ENCODE data around the gene MTUS2.

Gene MTUS2

GRCh38 chr13:28859717-28860116 lies 39.6 kb downstream of the MTUS2 start:
- no peak for DNase-seq

DNA sequence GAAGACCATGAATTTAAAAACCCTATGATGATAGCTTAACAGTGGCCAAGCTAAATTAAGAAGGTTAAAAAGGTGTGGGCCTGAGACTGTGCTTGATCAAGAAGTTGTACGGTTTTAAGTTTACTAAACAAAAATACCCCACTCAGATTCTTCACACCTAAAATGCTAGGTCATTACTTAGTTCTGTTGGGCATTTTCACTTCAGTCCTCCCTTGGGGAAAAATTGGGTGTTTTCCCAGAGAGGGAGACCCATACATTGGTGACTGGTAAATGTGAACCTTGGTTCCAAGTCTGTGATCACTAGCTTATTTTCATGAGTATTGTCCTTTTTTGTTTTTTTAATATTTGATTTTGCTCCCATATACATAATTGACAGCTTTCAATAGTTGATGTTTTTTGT lies 44.4 kb downstream of the MTUS2 start:
- no peak for DNase-seq

DNA sequence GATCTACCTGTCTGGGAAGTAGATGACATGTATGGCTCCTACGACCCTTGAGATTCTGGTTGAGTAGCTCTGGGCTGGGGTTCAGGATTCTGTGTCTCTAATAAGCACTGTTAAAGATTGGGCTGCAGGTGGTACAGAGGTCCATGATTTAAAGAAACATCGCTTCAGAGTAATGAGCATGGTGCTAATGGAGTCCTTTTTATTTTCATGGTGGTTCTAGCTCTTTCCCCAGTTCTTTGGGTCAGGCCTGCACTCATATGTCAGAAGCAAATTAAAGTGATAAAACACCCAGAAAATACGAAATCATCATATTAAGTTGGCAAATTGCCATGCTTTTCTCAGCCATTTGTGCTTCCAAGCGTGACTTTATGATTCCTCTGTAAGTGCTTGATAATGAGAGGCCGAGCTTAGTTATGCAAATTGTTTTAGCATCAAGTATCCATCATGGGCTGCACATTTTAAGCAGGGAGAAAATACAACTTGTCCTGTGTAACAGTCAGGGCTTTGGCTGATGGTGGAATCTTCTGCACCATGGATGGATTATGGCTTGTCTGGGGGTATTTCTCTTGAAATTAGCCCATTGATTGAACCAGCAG lies 45.1 kb downstream of the MTUS2 start:
- no peak for DNase-seq

GRCh38 chr13:28865951-28866350 lies 45.8 kb downstream of the MTUS2 start:
- DNase-seq, result no peak

DNA sequence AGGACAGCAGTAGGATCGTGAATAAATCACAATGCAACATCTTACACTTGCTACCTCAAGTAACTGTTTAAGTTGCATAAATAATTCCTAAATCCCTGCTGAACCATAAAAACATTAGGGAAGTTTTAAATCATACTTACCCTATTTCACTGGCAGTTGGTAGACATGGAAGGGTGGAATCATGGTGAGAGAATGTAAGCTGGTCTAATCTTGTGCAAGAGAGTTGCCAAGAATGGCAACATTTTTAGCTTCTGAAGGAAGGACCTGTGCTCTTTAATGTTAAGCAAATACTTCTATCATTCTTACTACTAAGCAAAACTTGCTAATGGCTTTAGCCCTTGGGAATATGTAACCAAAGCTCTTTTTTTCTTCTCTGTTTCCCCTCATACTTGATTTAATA lies 46.8 kb downstream of the MTUS2 start:
- no peak for DNase-seq

DNA sequence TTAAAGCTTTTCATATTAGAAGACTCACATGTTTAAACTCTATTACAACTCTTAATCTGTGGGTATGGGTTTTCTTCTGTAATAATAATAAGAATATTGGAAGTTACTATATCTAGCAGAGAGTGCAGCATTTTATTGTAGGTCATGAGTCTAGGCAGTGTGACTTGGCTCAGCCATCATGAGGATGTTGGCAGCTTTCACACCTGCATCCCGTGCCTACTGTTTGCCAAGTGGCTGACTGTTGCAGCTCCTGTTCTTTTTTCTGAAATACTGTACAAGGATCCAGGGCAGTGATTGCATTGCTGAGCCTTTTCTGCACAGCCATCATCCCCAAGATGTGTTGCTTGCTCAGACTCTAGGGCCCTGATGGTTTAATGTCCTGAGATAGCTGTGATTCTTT lies 47.4 kb downstream of the MTUS2 start:
- DNase-seq, result no peak

DNA sequence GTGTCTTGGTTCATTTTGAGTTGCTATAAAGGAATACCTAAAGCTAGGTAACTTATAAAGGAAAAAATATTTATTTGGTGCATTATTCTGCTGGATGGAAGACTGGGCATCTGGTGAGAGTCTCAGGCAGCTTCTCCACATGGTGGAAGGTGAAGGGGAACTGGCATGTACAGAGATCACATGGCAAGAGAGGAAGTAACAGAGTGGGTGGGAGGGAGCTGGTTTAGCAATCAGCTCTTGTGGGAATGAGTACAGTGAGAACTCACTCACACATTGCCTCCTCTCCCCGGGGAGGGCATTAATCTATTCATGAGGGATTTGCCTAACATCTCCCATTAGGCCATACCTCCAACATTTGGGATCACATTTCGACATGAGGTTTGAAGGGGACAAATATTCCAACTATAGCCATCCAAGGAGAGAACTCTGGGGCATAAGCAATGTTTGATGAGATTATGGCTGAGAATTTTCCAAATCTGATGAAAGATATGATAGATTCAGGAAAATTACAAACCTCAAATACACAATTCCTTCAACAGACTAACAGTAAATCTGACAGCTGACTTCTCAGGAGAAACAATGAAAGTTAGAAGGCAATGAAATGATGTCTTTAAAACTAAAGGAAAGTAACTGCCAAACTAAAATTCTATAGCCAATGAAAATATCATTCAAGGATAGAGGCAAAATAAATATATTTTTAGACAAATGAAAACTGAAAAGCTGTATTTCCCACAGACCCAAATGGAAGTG lies 52.5 kb downstream of the MTUS2 start:
- DNase-seq, result no peak

GRCh38 chr13:28875846-28876615 lies 55.9 kb downstream of the MTUS2 start:
- no peak for DNase-seq

DNA sequence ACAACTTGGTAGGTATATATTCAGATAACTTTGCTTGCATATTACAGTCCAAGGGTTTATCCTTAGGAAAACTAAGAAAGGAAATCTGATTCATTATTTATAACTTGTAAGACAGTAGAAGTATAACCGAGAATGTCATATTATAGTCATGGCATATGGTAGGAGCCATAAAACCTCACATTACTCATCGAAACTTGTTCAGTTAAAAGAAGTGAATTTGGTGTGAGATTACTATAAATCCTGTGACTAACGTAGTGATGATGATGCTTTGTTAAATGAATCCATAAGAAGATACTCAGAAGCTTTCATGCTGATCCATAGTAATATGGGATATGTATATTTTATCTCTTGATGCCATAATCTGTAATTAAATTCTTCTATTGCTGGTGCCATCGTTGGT lies 57.3 kb downstream of the MTUS2 start:
- DNase-seq, result no peak

DNA sequence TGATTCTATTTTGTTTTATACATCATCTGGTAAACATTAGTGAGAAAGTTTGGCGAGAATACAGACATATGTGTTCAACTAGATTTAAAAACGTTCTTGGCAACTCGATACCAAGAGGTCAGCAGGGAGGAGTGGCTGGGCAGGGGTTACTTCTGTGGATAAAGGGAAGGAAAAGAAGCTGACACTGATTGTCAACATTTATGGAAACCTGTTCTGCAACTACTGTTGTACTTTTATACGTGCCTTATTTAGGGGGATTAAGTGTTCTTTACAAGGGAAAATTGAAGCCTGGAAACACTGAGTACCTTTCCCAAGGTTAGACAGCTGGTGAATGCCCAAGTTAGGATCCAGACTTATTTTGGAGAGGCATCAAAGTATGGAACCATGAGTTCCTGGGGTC lies 65.0 kb downstream of the MTUS2 start:
- no peak for DNase-seq

DNA sequence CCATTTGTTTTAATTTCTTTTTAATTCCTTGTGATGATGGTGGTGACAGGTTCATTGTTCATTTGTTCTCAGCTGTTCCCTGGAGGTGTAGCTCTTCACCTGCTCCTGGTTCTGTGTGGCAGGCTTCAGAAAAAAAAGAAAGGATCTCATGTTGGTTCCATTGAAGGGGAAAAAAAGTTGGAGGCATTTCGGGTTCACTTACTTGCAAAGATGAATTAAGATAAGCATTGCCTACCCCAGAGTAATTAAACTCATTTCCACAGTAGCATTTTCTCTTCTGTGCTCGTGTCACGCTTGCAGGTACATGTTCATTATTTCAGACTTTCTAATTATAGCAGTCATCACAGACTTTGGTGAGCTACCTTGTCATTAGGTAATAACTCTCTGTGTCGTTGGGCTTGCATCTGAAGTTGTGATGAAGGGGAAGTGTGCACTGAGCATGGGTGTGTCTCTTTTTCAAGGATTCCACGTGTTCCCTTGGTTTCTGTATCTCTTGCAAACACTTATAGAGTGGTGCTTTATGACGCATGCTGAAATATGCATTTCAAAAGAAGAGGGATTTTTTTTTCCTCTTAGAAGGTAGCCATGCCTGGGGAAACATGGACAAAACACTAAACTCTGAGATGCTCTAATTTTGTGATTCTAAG lies 69.1 kb downstream of the MTUS2 start:
- DNase-seq, result no peak

DNA sequence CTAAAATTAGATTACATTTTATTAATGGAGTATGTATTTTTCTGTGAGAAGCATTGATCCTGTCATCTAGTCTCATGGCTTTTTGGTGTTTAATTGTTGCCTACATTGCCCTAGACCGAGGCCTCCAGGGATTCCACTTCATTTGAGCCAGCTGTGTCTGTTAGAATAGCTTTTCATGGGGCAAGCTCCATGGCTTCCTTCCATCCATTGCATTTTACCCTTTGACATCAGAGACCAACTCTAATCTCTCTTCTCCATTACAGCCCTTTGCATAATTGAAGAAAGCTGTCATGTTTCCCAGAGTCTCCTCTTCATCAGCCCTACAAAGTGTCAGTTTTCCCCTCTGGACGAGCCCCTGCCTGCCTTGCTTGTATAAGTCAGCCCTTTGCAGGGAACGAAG lies 70.6 kb downstream of the MTUS2 start:
- DNase-seq, result no peak

DNA sequence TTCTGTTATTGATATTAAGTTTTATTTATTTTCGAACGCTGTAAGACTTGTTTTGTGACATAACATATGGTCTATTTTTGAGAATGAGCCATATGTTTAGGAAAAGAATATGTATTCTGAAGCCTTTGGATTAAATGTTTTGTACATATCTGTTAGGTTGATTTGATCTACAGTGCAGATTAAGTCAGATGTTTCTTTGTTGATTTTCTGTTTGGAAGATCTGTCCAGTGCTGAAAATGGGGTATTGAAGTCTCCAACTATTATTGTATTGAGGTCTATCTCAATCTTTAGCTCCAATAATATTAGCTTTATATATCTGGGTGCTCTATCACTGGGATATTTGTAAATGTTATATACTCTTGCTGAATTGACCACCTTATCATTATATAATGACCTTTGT lies 97.9 kb downstream of the MTUS2 start:
- DNase-seq, result no peak

DNA sequence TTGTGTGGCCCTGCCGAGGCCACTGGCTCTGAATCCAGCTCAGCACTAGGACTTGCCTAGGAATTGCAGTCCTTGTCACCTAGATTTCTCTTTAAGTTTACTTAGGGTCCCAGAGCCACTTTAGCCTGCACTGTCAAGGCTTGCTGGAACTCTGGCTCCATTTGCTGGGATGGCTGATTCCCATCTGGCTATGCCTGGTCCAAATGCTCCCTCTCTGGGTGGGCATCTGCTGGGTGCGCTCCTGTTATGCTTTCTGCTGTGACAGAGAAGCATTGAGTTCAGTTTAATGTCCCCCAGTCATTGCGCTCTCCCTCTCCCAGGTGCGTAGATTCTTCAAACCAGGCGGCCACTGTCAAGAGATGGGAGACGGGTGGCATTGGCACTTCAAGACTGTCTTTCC lies 102.2 kb downstream of the MTUS2 start:
- DNase-seq, result no peak

DNA sequence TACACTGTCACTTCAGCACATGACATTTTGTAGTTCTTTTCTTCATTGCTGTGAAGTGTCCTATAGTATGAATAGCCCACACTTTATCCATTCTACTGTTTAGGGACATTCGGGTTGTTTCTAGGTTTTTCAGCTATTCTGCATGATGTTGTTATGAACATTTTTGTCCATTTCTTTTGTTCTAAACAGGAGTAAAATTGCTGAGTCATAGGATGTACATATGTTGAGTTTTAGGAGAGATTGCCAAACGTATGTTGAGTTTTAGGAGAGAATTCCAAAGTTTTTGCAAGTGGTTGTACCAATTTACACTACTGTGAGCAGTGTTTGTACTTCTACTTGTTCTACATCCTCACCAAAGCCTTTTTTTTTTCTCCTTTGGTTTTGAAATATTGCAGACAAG lies 115.0 kb downstream of the MTUS2 start:
- DNase-seq, result no peak

DNA sequence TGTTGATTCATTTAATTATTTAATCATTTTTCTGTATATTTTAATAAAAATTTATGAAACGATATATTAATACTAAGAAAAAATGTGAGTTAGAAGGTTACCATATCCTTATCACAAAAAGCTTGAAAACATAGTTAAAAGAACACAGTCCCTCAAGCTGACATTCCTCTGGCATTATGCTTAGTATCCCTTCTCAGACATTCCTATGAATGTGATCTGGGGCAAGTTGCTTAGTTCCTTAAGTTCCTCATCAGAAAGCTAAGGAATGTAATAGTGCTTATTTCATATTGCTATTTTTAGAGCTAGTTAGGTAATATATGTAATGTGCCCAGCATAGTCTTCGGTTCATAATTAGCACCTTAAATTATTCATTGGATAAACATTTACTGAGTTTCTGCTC lies 122.8 kb downstream of the MTUS2 start:
- no peak for DNase-seq

DNA sequence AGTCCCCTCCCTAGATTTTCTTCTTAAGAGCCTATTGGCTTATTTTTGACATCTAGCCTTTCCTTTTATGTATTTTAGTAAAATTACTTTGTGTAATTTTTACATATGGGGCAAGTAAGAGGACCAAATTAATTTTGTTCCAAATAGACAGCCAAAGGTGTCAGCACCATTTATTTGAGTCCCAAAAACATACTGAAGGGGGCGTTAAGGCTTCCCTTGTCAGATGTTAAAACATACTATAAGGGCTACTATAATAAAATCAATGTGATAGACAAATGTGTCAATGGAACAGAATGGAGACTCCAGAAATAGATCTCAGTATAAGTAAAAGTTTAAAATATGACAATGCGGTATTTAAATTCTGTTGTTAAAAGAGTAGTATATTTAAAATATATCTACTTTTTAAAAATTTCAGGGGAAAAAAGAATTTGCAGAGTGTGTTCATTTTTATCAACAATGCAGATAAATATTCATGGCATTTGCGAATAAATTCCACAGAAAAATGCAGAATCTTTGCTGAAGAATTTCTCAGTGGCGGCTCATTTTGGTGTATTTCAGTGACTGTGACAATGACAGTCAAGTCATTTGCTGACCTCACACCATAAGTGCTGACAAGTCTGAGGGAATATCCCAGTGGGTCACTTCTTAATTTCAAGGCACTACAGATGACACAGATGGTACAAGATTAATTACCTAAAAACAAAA lies 133.7 kb downstream of the MTUS2 start:
- DNase-seq, result no peak

DNA sequence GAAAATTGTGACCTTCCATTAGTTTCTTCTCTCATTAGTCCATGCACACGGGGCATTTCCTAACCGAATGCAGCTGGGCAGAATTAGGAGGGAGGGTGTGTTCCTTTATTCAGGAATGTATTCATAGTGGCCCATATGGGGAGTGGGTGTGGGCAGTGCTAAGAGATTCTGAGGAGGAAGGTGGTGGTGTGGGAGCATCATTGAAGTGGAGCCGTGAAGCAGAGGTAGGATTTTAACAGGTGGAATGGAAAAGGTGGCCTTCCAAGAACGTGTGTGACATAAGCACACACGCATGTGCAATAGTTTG lies 134.2 kb downstream of the MTUS2 start:
- DNase-seq, result no peak

DNA sequence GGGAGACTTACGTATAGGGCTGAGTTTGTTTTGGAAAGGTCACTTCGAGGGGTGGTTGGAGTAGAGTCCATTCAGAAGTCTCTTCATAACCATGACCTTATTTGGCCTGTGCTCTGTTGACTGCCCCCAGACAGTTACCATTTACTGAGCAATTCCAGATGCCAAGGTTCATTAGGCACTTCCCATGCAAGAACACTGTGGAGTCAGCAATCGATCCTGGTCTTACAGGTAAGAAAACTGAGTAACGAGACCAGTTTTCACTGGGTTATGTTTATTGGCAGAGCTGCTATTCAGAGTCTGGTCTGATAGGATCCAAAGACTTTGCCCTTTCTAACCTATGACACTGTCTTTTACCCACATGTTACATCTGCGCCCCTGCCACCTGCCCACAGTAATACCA lies 134.7 kb downstream of the MTUS2 start:
- DNase-seq, result no peak

DNA sequence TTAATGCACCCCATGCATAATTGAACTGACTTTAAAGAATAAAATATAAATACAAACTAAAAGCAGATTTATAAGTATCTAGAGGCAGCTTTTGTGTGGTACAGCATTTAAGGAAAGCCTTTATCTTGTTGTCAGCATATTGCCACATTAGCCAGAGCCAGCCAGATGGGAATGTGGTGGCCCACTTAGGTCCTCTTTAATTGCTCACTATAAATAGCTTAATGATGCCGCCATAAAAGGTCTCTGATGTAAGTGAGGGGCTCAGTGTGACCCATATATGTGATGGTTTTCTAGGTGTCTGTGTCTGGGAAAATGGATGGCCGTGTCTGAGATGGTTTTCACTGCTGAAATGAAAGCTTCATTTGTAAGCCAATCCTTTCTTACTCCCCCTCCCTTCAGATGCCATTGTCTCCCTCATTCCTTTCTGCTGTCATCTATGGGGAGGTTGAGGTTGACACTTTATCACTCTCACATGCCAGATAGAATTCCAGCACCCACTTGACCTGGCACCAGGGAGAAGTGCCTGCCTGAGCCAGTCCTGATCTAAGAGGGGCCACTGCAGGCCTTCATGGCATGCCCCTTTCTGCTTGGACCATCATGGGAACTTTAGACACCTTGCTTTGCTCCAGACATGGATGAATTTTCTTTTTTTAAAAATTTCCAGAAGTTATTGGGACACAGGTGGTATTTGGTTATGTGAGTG lies 135.3 kb downstream of the MTUS2 start:
- DNase-seq, result no peak

- DNase-seq, result no peak
Observed at GRCh38 chr13:28958018-28958417, 137.9 kb downstream of the MTUS2 start.

- no peak for DNase-seq
Observed at GRCh38 chr13:28958441-28958840, 138.3 kb downstream of the MTUS2 start.

- no peak for DNase-seq
Observed at GRCh38 chr13:28964052-28964451, 143.9 kb downstream of the MTUS2 start.
